HepG2 (cell line): ENCODE measurements around the gene ZFP90. TPM values are rescaled to one million over a fixed set of nuclear protein-coding genes. Genes with fewer than 3 reads are reported as not detected.

Experiments used
- AHR ChIP-seq: IDR thresholded peaks from 2 replicates; pipeline ENCODE4 v1.6.1; 2018; ENCODE audit warnings: missing genetic modification reagents, missing compliant biosample characterization
- ELF1 ChIP-seq: sonication (generic); formaldehyde crosslinking; IDR thresholded peaks from 2 replicates; pipeline ENCODE4 v1.4.0; 2020; ENCODE audit warnings: missing genetic modification reagents
- KDM2A ChIP-seq: sonication (generic); formaldehyde crosslinking; IDR thresholded peaks from 2 replicates; pipeline ENCODE4 v1.4.0; 2020; ENCODE audit warnings: low read depth, missing genetic modification reagents, borderline replicate concordance
- MED13 ChIP-seq: sonication (generic); formaldehyde crosslinking; IDR thresholded peaks from 2 replicates; pipeline ENCODE4 v1.5.0; 2020; ENCODE audit warnings: missing genetic modification reagents
- NFIB ChIP-seq: sonication (generic); formaldehyde crosslinking; IDR thresholded peaks from 2 replicates; pipeline ENCODE4 v1.9.0; 2021; ENCODE audit warnings: missing genetic modification reagents, mild to moderate bottlenecking, borderline replicate concordance
- WIZ ChIP-seq: sonication (generic); formaldehyde crosslinking; IDR thresholded peaks from 2 replicates; pipeline ENCODE4 v1.5.1; 2020; ENCODE audit warnings: mild to moderate bottlenecking, missing genetic modification reagents
- ZBTB3 ChIP-seq: sonication (generic); formaldehyde crosslinking; IDR thresholded peaks from 2 replicates; pipeline ENCODE4 v1.4.0; 2020; ENCODE audit warnings: low read depth, mild to moderate bottlenecking, moderate library complexity, missing genetic modification reagents, borderline replicate concordance
- ZFP36L2 ChIP-seq: sonication (generic); formaldehyde crosslinking; IDR thresholded peaks from 2 replicates; pipeline ENCODE4 v1.4.0; 2020; ENCODE audit warnings: missing genetic modification reagents
- ZKSCAN5 ChIP-seq: sonication (generic); formaldehyde crosslinking; IDR thresholded peaks from 2 replicates; pipeline ENCODE4 v1.5.1; 2020; ENCODE audit warnings: mild to moderate bottlenecking, missing genetic modification reagents
- ZMAT3 ChIP-seq: sonication (generic); formaldehyde crosslinking; conservative IDR thresholded peaks from 2 replicates; pipeline ENCODE4 v1.7.0; 2021; ENCODE audit warnings: missing genetic modification reagents
- ZMYM4 ChIP-seq: sonication (generic); formaldehyde crosslinking; IDR thresholded peaks from 2 replicates; pipeline ENCODE4 v1.8.1; 2023; ENCODE audit warnings: mild to moderate bottlenecking, missing genetic modification reagents
- ZNF260 ChIP-seq: sonication (generic); formaldehyde crosslinking; IDR thresholded peaks from 2 replicates; pipeline ENCODE4 v1.4.0; 2020; ENCODE audit warnings: missing genetic modification reagents, low read depth, mild to moderate bottlenecking, borderline replicate concordance
- ZNF383 ChIP-seq: sonication (generic); formaldehyde crosslinking; IDR thresholded peaks from 2 replicates; pipeline ENCODE4 v1.4.0; 2020; ENCODE audit warnings: missing genetic modification reagents, mild to moderate bottlenecking, borderline replicate concordance
- ZNF646 ChIP-seq: sonication (generic); formaldehyde crosslinking; IDR thresholded peaks from 2 replicates; pipeline ENCODE4 v1.9.0; 2021; ENCODE audit warnings: mild to moderate bottlenecking, missing genetic modification reagents
- ZNF766 ChIP-seq: sonication (generic); formaldehyde crosslinking; IDR thresholded peaks from 2 replicates; pipeline ENCODE4 v1.5.0; 2020; ENCODE audit warnings: missing genetic modification reagents, borderline replicate concordance
- ZNF770 ChIP-seq: sonication (generic); formaldehyde crosslinking; IDR thresholded peaks from 2 replicates; pipeline ENCODE4 v1.5.0; 2020; ENCODE audit warnings: mild to moderate bottlenecking, missing genetic modification reagents
- ZSCAN20 ChIP-seq: sonication (generic); formaldehyde crosslinking; IDR thresholded peaks from 2 replicates; pipeline ENCODE4 v1.4.0; 2020; ENCODE audit warnings: missing genetic modification reagents, mild to moderate bottlenecking, borderline replicate concordance
- ZSCAN30 ChIP-seq: sonication (generic); formaldehyde crosslinking; IDR thresholded peaks from 2 replicates; pipeline ENCODE4 v1.5.0; 2020; ENCODE audit warnings: mild to moderate bottlenecking, missing genetic modification reagents
- polyA plus RNA-seq, 8 experiments: library from polyadenylated mRNA; depleted of rRNA in 3 of 8; stranded (reverse) in 7 of 8; unstranded in 1 of 8; fragments of >200 nt; fragmentation: Illumina TruSeq in 4 of 8; extraction: Trizol in 4 of 8; gene quantifications; 2 replicates each; pipeline versions ENCODE4 v1.2.1 to v1.2.3, GENCODE V29; 2011 to 2016; ENCODE audit warnings: low read depth in 4 of 8, missing spikeins in 1 of 8, mixed read lengths in 1 of 8; ENCODE audit not compliant: insufficient read depth in 1 of 8
- total RNA-seq, 5 experiments: library from RNA; depleted of rRNA; stranded (reverse); fragments of >200 nt; fragmentation: Illumina TruSeq; extraction: Trizol; gene quantifications; 2 replicates each; pipeline ENCODE4 v1.2.3, GENCODE V29; 2016; ENCODE audit warnings: low read depth in 1 of 5

Gene ZFP90
- total and polyA plus RNA-seq, 2 of the 13 experiments (the other 11 are each of a cell fraction or from before 2014, with no cell fraction given): 17.6 to 18.9 TPM

GRCh38 chr16:68520649-68521086, 18.4 kb upstream of the ZFP90 start (continued):
- TF ChIP-seq ZKSCAN5: peak; percentile 93
- TF ChIP-seq ZNF646 (CRISPR knock-in tag): no peak
- no peak for TF ChIP-seq ELF1 (CRISPR knock-in tag)
- TF ChIP-seq ZSCAN30 (CRISPR knock-in tag): no peak
- no peak for TF ChIP-seq ZBTB3
- TF ChIP-seq WIZ (CRISPR knock-in tag): peak; percentile 66; the same call in 1 of the 2 replicates
- no peak for TF ChIP-seq ZMAT3 (CRISPR knock-in tag)
- TF ChIP-seq MED13: no peak; the same call in 1 of the 2 replicates
- TF ChIP-seq ZNF383: no peak
- peak; percentile 74; the same call in 1 of the 2 replicates for TF ChIP-seq AHR (CRISPR knock-in tag)
- TF ChIP-seq KDM2A (CRISPR knock-in tag): peak; percentile 86
- TF ChIP-seq ZNF260: 0 out of 2 replicates have a peak, but pooled peaks have one; percentile 52
- peak; percentile 75; the same call in 1 of the 2 replicates for TF ChIP-seq ZNF766 (CRISPR knock-in tag)
- TF ChIP-seq ZNF770: no peak
- TF ChIP-seq ZSCAN20 (CRISPR knock-in tag): no peak
- no peak for TF ChIP-seq NFIB
- no peak for TF ChIP-seq ZFP36L2 (CRISPR knock-in tag)
- TF ChIP-seq ZMYM4 (CRISPR knock-in tag): peak; percentile 56; the same call in 1 of the 2 replicates
